HEK293 (cell line): ENCODE measurements around the gene COL6A1.

Experiments used
- CTCF ChIA-PET: fragments of 350-600 bp; formaldehyde crosslinking; extraction: SDS; loops from one replicate; lab custom pipeline; 2021; ENCODE audit warnings: antibody characterized with exemption; lab: Yijun Ruan, JAX
- POLR2A ChIA-PET: fragments of 300-600 bp; formaldehyde crosslinking; extraction: SDS; loops from one replicate; lab custom pipeline; 2020; ENCODE audit warnings: antibody characterized with exemption, inconsistent platforms; lab: Yijun Ruan, JAX
- H3K27ac ChIP-seq: fragments of 200-500 bp; sonication (Bioruptor generic); 2 replicates; pipeline ENCODE4 v1.5.1; 2014; ENCODE audit warnings: low read depth, low read length, control low read depth, inconsistent platforms; ENCODE audit errors: extremely low read depth
- H3K36me3 ChIP-seq, 2 experiments: fragments of 200-500 bp in 1 of 2; sonication (Bioruptor generic) in 1 of 2; 1 replicate in 1 of 2; 2 replicates in 1 of 2; pipeline ENCODE4 v1.5.1; 2014 to 2017; ENCODE audit warnings: inconsistent platforms in 2 of 2, low read length in 2 of 2; ENCODE audit not compliant: control insufficient read depth in 2 of 2, insufficient read depth in 1 of 2
- H3K4me1 ChIP-seq: fragments of 200-500 bp; sonication (Bioruptor generic); 2 replicates; pipeline ENCODE4 v1.5.1; 2014; ENCODE audit warnings: mild to moderate bottlenecking, low read length, inconsistent platforms; ENCODE audit not compliant: control insufficient read depth, insufficient read depth
- H3K4me3 ChIP-seq: 2 replicates; pipeline ENCODE4 v1.5.1; 2011; ENCODE audit warnings: low read depth, mild to moderate bottlenecking, control low read depth, low read length, moderate library complexity
- H3K9me3 ChIP-seq: fragments of 200-500 bp; sonication (Bioruptor generic); 2 replicates; pipeline ENCODE4 v1.5.1; 2014; ENCODE audit warnings: low read depth, low read length, inconsistent platforms; ENCODE audit not compliant: control insufficient read depth, insufficient read depth
- BCL11A ChIP-seq: fragments of 450-650 bp; formaldehyde crosslinking; IDR thresholded peaks from 2 replicates; pipeline ENCODE4 v1.5.1; 2016; ENCODE audit warnings: low read depth, missing biosample characterization, missing genetic modification characterization
- FEZF1 ChIP-seq: fragments of 450-650 bp; formaldehyde crosslinking; IDR thresholded peaks from 2 replicates; pipeline ENCODE4 v1.5.1; 2016; ENCODE audit warnings: missing biosample characterization, missing genetic modification characterization
- HOXA7 ChIP-seq: sonication (generic); formaldehyde crosslinking; IDR thresholded peaks from 2 replicates; pipeline ENCODE4 v1.8.1; 2022; ENCODE audit warnings: missing genetic modification reagents, borderline replicate concordance
- HOXD13 ChIP-seq: sonication (generic); formaldehyde crosslinking; IDR thresholded peaks from 2 replicates; pipeline ENCODE4 v1.8.0; 2022; ENCODE audit warnings: missing genetic modification reagents, borderline replicate concordance
- KLF10 ChIP-seq: fragments of 450-650 bp; IDR thresholded peaks from 2 replicates; pipeline ENCODE4 v1.5.1; 2018; ENCODE audit warnings: missing biosample characterization, mild to moderate bottlenecking, missing genetic modification characterization
- KLF7 ChIP-seq: fragments of 450-650 bp; formaldehyde crosslinking; IDR thresholded peaks from 2 replicates; pipeline ENCODE4 v1.5.1; 2016; ENCODE audit warnings: missing biosample characterization, missing genetic modification characterization, borderline replicate concordance
- MYNN ChIP-seq: fragments of 450-650 bp; formaldehyde crosslinking; IDR thresholded peaks from 2 replicates; pipeline ENCODE4 v1.5.1; 2016; ENCODE audit warnings: missing biosample characterization, missing genetic modification characterization, borderline replicate concordance
- SALL2 ChIP-seq: fragments of 450-650 bp; formaldehyde crosslinking; IDR thresholded peaks from 2 replicates; pipeline ENCODE4 v1.5.0; 2017; ENCODE audit warnings: missing biosample characterization, mild to moderate bottlenecking, missing genetic modification characterization, borderline replicate concordance
- TSHZ1 ChIP-seq: fragments of 450-650 bp; formaldehyde crosslinking; IDR thresholded peaks from 2 replicates; pipeline ENCODE4 v1.5.1; 2016; ENCODE audit warnings: missing biosample characterization, missing genetic modification characterization, borderline replicate concordance
- ZBTB44 ChIP-seq: fragments of 450-650 bp; IDR thresholded peaks from 2 replicates; pipeline ENCODE4 v1.5.1; 2018; ENCODE audit warnings: missing biosample characterization, mild to moderate bottlenecking, missing genetic modification characterization
- ZBTB49 ChIP-seq: fragments of 450-650 bp; formaldehyde crosslinking; IDR thresholded peaks from 2 replicates; pipeline ENCODE4 v1.5.1; 2016; ENCODE audit warnings: missing biosample characterization, missing genetic modification characterization, low read depth
- ZBTB8A ChIP-seq: fragments of 450-650 bp; formaldehyde crosslinking; IDR thresholded peaks from 2 replicates; pipeline ENCODE4 v1.5.1; 2016; ENCODE audit warnings: missing biosample characterization, missing genetic modification characterization
- ZFHX2 ChIP-seq: fragments of 450-650 bp; formaldehyde crosslinking; conservative IDR thresholded peaks from 2 replicates; pipeline ENCODE4 v1.5.1; 2016; ENCODE audit warnings: missing biosample characterization, missing genetic modification characterization
- ZFP37 ChIP-seq: fragments of 450-650 bp; formaldehyde crosslinking; IDR thresholded peaks from 2 replicates; pipeline ENCODE4 v1.5.1; 2016; ENCODE audit warnings: missing biosample characterization, missing genetic modification characterization
- ZNF10 ChIP-seq: fragments of 450-650 bp; formaldehyde crosslinking; IDR thresholded peaks from 2 replicates; pipeline ENCODE4 v1.5.1; 2017; ENCODE audit warnings: missing biosample characterization, missing genetic modification characterization
- ZNF132 ChIP-seq: fragments of 450-650 bp; formaldehyde crosslinking; IDR thresholded peaks from 2 replicates; pipeline ENCODE4 v1.5.1; 2017; ENCODE audit warnings: missing biosample characterization, missing genetic modification characterization, borderline replicate concordance
- ZNF174 ChIP-seq: fragments of 450-650 bp; formaldehyde crosslinking; IDR thresholded peaks from 2 replicates; pipeline ENCODE4 v1.5.0; 2017; ENCODE audit warnings: missing biosample characterization, mild to moderate bottlenecking, missing genetic modification characterization
- ZNF302 ChIP-seq: fragments of 450-650 bp; formaldehyde crosslinking; IDR thresholded peaks from 2 replicates; pipeline ENCODE4 v1.5.1; 2016; ENCODE audit warnings: missing biosample characterization, missing genetic modification characterization, low read depth
- ZNF311 ChIP-seq: fragments of 450-650 bp; formaldehyde crosslinking; IDR thresholded peaks from 2 replicates; pipeline ENCODE4 v1.5.1; 2017; ENCODE audit warnings: missing biosample characterization, missing genetic modification characterization, borderline replicate concordance
- ZNF398 ChIP-seq: fragments of 450-650 bp; formaldehyde crosslinking; IDR thresholded peaks from 2 replicates; pipeline ENCODE4 v1.5.1; 2017; ENCODE audit warnings: missing biosample characterization, missing genetic modification characterization
- ZNF510 ChIP-seq: fragments of 450-650 bp; formaldehyde crosslinking; IDR thresholded peaks from 2 replicates; pipeline ENCODE4 v1.5.1; 2018; ENCODE audit warnings: mild to moderate bottlenecking, missing genetic modification characterization, missing biosample characterization; ENCODE audit not compliant: insufficient replicate concordance
- ZNF530 ChIP-seq: fragments of 450-650 bp; formaldehyde crosslinking; IDR thresholded peaks from 2 replicates; pipeline ENCODE4 v1.5.1; 2016; ENCODE audit warnings: low read depth, missing biosample characterization, missing genetic modification characterization
- ZNF580 ChIP-seq: fragments of 450-650 bp; formaldehyde crosslinking; IDR thresholded peaks from 2 replicates; pipeline ENCODE4 v1.5.1; 2016; ENCODE audit warnings: missing biosample characterization, missing genetic modification characterization
- ZNF621 ChIP-seq: fragments of 450-650 bp; formaldehyde crosslinking; IDR thresholded peaks from 2 replicates; pipeline ENCODE4 v1.5.1; 2017; ENCODE audit warnings: missing biosample characterization, missing genetic modification characterization
- ZNF792 ChIP-seq: fragments of 450-650 bp; formaldehyde crosslinking; IDR thresholded peaks from 2 replicates; pipeline ENCODE4 v1.5.1; 2016; ENCODE audit warnings: missing biosample characterization, missing genetic modification characterization
- ZNF830 ChIP-seq: fragments of 450-650 bp; IDR thresholded peaks from 2 replicates; pipeline ENCODE4 v1.5.0; 2018; ENCODE audit warnings: missing biosample characterization, missing genetic modification characterization, low read depth, mild to moderate bottlenecking, moderate library complexity

COL6A1 gene

GRCh38 chr21:46007492-46007868, 25.9 kb downstream of the COL6A1 start:
- Histone ChIP-seq H3K4me1 (no peaks in the 10 kb centered on the region), H3K4me3 (no peak overlapping the region), H3K36me3 (peaks cover 0 to 13% of the 10 kb centered on the region in 2 experiments; a peak in 1 of 3 replicates), H3K27ac (no peak overlapping the region), H3K9me3 (no peaks in the 10 kb centered on the region)
- POLR2A ChIA-PET = no interaction called here
- TF ChIP-seq ZFP37 (tag by site-specific recombination) (no peak), ZNF792 (tag by site-specific recombination) (no peak), HOXA7 (CRISPR knock-in tag) (no peak), ZNF398 (tag by site-specific recombination) (no peak), FEZF1 (tag by site-specific recombination) (no peak), ZNF530 (tag by site-specific recombination) (no peak), ZNF174 (no peak), ZNF510 (tag by site-specific recombination) (no peak), MYNN (tag by site-specific recombination) (no peak), ZNF302 (no peak), ZBTB8A (no peak), KLF7 (no peak), BCL11A (tag by site-specific recombination) (no peak), ZNF580 (tag by site-specific recombination) (no peak), SALL2 (tag by site-specific recombination) (no peak), TSHZ1 (tag by site-specific recombination) (no peak)
- CTCF ChIA-PET = no interaction called here

GRCh38 chr21:46008893-46009621, 27.5 kb downstream of the COL6A1 start:
- H3K36me3 ChIP-seq = no peaks in the 10 kb centered on the region
- CTCF ChIA-PET = interaction anchor here (0.7 to 1.6 kb wide), 2 partner anchors 15 to 39 kb away, joined by 3 to 4 read pairs; no protein-coding TSS in a partner anchor
- POLR2A ChIA-PET = no interaction called here
- H3K9me3 ChIP-seq = no peaks in the 10 kb centered on the region
- no peak overlapping the region for H3K27ac ChIP-seq
- H3K4me3 ChIP-seq = no peak overlapping the region
- no peaks in the 10 kb centered on the region for H3K4me1 ChIP-seq
- TF ChIP-seq ZBTB49 (tag by site-specific recombination) (no peak), ZNF10 (tag by site-specific recombination) (no peak), ZBTB44 (no peak), ZNF132 (no peak), HOXD13 (no peak), BCL11A (tag by site-specific recombination) (no peak), ZFHX2 (no peak), ZNF830 (tag by site-specific recombination) (no peak), KLF10 (tag by site-specific recombination) (no peak), ZNF621 (tag by site-specific recombination) (no peak), ZNF311 (no peak)
